EH (cell line): Measurements from ENCODE around the gene RNF181.
"Not testable (repeated sequence)": the region's sequence is repeated elsewhere in the genome, so short reads cannot be mapped to it uniquely, and the experiment has no call there.

Source experiments
- DNase-seq: peaks from one replicate; pipeline ENCODE4 v3.0.0-alpha.2; 2015; ENCODE audit warnings: low read depth

Gene RNF181

GRCh38 chr2:85596486-85597143, 1.1 kb downstream of the RNF181 start:
- DNase-seq, result no peak

- no peak for DNase-seq
Measured at GRCh38 chr2:85597241-85597640, 1.7 kb downstream of the RNF181 start.

- DNase-seq, result no peak
Measured at GRCh38 chr2:85598594-85599340, 3.2 kb downstream of the RNF181 start.

- no peak for DNase-seq
Measured at GRCh38 chr2:85599468-85600234, 4.1 kb downstream of the RNF181 start.

- DNase-seq, result no peak
Measured at GRCh38 chr2:85600235-85600575, 4.7 kb downstream of the RNF181 start.

GRCh38 chr2:85600951-85601770, 5.6 kb downstream of the RNF181 start:
- no peak for DNase-seq

- peak; percentile 64 for DNase-seq
Measured at GRCh38 chr2:85601771-85602475, 6.4 kb downstream of the RNF181 start.

- DNase-seq, result peak; percentile 91
Measured at GRCh38 chr2:85602476-85603234, 7.1 kb downstream of the RNF181 start, which contains the start of gene TMEM150A. TMEM150A (minus strand) TSS chr2:85602698; CDS start chr2:85601948, 750 bp downstream.

GRCh38 chr2:85604133-85604444, 8.5 kb downstream of the RNF181 start:
- DNase-seq, result not testable (repeated sequence)

GRCh38 chr2:85604568-85605339, 9.2 kb downstream of the RNF181 start:
- DNase-seq, result peak; percentile 17

GRCh38 chr2:85605406-85606115, 10.0 kb downstream of the RNF181 start:
- peak; percentile 94 for DNase-seq

GRCh38 chr2:85606116-85606455, 10.5 kb downstream of the RNF181 start:
- DNase-seq, result no peak

GRCh38 chr2:85607268-85608215, 12.0 kb downstream of the RNF181 start:
- no peak for DNase-seq

- DNase-seq, result peak; percentile 12
Measured at GRCh38 chr2:85611217-85611704, 15.7 kb downstream of the RNF181 start.

GRCh38 chr2:85611705-85612587, 16.4 kb downstream of the RNF181 start, which contains the start of gene C2orf68:
C2orf68 (minus strand) TSS chr2:85612066; CDS start chr2:85611984, 82 bp downstream.
- DNase-seq, result peak; percentile 86

GRCh38 chr2:85613717-85614515, 18.4 kb downstream of the RNF181 start:
- no peak for DNase-seq
